NCI-H748 treated with DMSO at 0.1 percent for 48 hours (cell line): ENCODE results near the gene ZNF268.

Source experiments
- DNase-seq: peaks from one replicate; lab custom pipeline; 2025; lab: John Stamatoyannopoulos, UW

Gene ZNF268

GRCh38 chr12:133181238-133181959, at the start of gene ZNF268:
Gene ZNF268 (plus strand): TSS chr12:133181495. CDS start chr12:133181998, 503 bp downstream.
- peak; percentile 89 for DNase-seq

GRCh38 chr12:133135747-133136146, 45.5 kb upstream of the ZNF268 start:
- no peak for DNase-seq

- DNase-seq, result no peak
Observed at GRCh38 chr12:133145981-133146380, 35.3 kb upstream of the ZNF268 start.

- DNase-seq, result no peak
Observed at GRCh38 chr12:133156125-133156690, 25.1 kb upstream of the ZNF268 start.

GRCh38 chr12:133165776-133166175, 15.5 kb upstream of the ZNF268 start:
- DNase-seq, result no peak

- no peak for DNase-seq
Observed at GRCh38 chr12:133172491-133172890, 8.8 kb upstream of the ZNF268 start.

GRCh38 chr12:133174901-133175300, 6.4 kb upstream of the ZNF268 start:
- no peak for DNase-seq

GRCh38 chr12:133180669-133181068, 626 bp upstream of the ZNF268 start:
- no peak for DNase-seq

- DNase-seq, result no peak
Observed at GRCh38 chr12:133190176-133190575, 8.9 kb downstream of the ZNF268 start.

- no peak for DNase-seq
Observed at GRCh38 chr12:133192847-133193246, 11.6 kb downstream of the ZNF268 start.

- DNase-seq, result no peak
Observed at GRCh38 chr12:133201888-133202287, 20.6 kb downstream of the ZNF268 start.

- DNase-seq, result no peak
Observed at GRCh38 chr12:133202493-133203343, 21.4 kb downstream of the ZNF268 start.

GRCh38 chr12:133203344-133204263, 22.3 kb downstream of the ZNF268 start:
- DNase-seq, result no peak

- DNase-seq, result no peak
Observed at GRCh38 chr12:133204264-133204603, 22.9 kb downstream of the ZNF268 start.

GRCh38 chr12:133206390-133206789, 25.1 kb downstream of the ZNF268 start:
- no peak for DNase-seq

- DNase-seq, result no peak
Observed at GRCh38 chr12:133215724-133216123, 34.4 kb downstream of the ZNF268 start.

- no peak for DNase-seq
Observed at GRCh38 chr12:133217219-133217618, 35.9 kb downstream of the ZNF268 start.

GRCh38 chr12:133220521-133220920, 39.2 kb downstream of the ZNF268 start:
- no peak for DNase-seq

GRCh38 chr12:133221241-133221640, 39.9 kb downstream of the ZNF268 start:
- DNase-seq, result no peak

- no peak for DNase-seq
Observed at GRCh38 chr12:133222211-133222610, 40.9 kb downstream of the ZNF268 start.

- no peak for DNase-seq
Observed at GRCh38 chr12:133225527-133225926, 44.2 kb downstream of the ZNF268 start.

GRCh38 chr12:133226690-133227089, 45.4 kb downstream of the ZNF268 start:
- DNase-seq, result no peak
